ENCODE measurements around the gene HPCAL1.
"Not testable (repeated sequence)": the region's sequence is repeated elsewhere in the genome, so short reads cannot be mapped to it uniquely, and the experiment has no call there.

The HPCAL1 gene

DNA sequence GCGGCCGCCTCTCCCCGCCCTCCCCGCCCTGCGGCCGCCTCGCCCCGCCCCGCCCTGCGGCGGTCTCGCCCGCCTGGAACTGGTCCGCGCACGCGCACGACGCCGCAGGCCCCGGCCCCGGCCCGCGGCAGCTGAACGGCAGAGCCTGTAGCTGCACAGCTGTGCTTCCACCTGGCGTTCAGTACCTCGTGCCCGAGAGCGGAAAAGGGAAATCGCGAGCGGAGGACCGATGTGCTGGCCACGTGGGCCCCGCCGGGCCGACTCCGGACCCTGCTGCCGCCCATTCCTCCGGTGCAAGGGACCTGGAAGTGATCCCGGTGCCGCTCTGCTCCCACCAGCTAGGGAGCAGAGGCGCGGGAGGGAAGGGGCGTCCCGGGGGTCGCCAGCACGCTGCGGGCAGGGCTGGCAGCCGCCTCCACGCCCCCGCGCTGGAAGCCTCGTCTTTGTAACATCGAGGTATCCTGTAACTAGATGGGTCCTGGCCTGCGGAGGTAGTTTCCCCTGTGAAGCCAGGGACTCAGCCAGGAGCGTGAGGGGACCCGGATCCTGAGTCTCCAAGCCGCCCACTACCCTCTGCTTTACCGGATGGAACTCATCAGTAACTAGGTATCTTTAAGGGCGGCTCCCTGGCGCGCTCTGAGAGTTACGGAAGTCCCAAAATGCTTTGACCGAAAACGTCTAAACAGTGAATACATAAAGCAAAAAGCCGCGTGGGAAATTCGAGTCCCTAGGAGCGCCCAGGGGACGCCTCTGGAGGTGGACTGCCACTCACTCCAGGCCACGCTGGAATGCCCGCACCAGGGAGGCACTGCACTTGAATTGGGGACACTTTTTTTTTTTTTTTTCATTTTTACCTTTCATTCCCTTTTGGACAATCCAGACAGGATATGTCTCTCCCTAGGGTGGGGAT, 146.1 kb downstream of the HPCAL1 start:
- DNase-seq = peak; percentile 79 to 88

DNA sequence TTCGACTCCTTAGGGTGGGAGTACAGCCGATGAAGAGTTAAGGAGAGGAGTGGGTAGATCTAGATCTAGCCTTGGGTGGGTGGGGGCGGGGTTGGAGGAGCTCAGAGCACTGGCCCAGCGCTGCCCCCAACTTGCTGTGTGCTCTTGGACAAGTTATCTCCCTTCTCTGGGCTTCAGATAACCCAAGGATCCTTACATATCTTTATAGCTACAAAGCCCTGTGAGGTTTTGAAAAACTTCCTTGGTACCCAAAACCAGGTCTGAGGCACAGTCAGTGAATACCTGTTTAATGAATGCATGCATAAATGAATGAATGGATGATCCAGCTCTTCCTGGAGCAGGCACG, 146.8 kb downstream of the HPCAL1 start:
- DNase-seq = no peak

DNA sequence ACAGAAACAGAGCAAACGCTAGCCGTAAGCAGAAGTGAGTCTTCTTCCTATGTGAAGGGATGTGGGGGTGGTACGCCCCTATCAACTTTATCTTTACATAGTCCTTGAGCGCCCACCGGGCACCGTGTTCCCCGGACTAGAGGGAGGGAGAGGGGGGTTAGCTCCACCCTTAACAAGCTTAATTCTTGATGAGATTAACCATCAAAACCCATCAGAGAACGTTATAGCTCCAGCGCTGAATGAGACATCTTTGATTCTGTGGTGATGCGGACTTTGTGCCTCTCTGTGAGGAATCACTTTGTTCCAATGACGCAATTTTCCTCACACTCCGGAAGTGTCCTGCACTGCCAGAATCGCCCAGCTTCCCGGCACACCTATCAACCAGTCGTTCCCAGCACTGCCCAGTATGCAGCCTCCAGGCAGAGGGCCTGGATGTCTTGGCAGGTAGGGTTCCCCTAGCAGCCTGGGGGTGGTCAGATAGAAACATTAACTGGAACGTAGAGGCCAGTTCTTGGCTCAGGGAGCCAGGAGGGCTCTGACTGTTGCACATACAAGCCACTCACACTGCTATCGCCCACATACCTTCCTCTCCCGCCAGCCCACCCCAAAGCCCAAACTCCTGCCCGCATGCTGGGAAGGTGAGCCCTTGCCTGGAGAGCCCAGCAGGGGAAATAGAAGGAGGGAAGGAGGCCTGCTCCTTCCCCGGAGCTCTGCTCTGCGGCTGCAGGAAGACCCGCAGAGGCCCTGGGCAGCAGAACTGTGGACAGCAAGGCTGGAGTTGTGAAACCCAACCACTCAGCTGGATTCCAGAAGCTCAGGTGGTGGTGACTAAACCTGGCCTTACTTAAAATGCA, 147.4 kb downstream of the HPCAL1 start:
- DNase-seq = no peak

DNA sequence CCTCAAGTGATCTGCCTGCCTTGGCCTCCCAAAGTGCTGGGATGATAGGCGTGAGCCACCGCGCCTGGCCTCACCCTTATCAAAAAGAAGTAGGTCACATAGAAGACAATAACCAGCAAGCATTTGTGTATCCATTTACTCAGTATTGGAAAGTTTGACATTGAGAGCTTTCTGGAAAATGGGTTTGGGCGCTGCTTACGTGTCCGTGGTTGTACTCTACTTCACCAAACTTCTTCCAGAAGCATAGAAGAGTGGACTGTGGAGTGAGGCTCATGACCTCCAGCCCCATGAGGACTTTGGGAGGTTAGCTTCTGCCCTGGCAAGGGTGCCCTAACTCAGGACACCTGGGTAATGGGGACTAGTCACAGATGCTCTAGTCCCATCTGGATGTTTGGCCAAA, 149.1 kb downstream of the HPCAL1 start:
- no peak for DNase-seq

DNA sequence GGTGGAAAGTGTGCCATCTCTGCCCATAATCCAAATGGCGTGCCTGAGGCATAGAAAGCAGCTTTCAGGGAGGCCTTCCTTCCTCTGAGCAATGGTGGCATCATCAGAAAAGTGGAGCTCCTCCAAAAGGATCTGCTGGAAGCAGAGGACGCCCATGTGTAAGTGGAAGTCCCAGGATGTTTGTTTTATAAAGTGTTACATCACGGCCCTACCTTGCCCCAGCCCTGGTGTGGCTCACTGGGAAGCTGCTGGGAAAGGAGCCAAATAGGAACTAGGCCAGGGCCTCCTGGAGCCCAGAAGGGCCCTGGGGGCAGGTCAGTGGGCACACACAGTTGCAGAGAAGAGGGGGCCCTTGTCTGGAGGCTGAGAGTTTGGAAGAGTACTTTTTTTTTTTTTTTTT, 149.6 kb downstream of the HPCAL1 start:
- DNase-seq = peak; percentile 71 to 76

DNA sequence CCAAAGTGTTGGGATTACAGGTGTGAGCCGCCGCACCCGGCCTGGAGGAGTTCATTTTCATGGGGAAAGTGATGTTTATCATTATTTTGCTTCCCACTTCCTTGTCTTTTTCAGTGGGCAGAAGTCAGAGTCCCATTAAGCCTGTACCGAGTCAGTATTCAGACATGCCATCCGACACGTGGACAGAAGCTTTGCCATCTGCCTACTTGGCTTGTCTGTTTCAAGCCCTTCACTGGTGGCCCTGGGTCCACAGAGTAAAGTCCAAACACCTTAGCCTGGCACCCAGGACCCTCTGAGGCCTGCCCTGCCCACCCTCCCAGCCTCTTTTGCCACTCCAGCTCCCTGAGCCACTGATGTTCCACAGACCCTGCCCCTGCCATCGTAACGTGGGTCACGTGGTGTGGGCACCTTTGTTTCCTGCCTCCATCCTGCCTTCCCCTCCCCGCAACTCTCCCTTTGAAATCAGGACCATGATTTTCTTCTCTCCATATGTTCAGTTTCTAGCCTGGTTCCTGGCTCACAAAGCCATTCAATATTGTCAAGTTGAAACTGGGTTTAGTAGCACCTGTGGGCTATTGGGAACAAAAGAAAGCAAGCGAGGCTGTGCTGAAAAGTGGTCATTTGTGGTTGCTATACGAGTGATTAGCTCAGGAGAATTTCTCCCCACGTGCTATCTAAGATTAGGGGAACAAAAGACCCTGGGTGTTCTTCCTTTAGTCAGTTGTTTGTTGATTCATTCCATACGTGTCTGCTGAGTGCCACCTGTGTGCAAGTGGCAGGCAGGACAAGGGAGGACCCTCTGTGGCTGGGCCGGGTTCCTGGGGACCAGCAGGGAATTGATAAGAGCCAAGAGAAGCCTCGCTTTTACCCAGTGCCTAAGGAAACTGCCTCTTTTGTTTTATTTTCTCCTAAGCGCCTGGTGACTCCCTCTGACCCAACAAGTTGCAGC, 150.5 kb downstream of the HPCAL1 start:
- DNase-seq = no peak

DNA sequence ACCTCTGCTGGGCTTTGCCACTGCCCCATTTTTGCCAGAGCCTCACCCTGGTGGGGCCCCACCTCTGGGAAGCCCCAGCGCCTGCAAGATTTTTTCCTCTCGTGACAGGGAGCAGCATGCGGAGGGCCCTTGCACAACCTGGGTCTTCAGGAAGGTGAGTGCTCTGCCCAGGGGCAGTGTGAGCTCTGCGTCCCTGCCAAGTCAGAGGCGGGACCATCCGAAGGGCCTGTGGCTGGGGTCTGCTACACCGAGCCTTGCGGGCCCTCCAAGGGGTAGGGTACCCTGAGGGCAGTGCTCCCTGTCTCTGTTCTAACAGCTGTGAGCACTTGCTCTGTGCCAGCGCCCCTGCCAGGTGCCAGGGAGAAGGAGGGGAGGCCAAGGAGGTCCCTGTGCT, 151.2 kb downstream of the HPCAL1 start:
- no peak for DNase-seq

DNA sequence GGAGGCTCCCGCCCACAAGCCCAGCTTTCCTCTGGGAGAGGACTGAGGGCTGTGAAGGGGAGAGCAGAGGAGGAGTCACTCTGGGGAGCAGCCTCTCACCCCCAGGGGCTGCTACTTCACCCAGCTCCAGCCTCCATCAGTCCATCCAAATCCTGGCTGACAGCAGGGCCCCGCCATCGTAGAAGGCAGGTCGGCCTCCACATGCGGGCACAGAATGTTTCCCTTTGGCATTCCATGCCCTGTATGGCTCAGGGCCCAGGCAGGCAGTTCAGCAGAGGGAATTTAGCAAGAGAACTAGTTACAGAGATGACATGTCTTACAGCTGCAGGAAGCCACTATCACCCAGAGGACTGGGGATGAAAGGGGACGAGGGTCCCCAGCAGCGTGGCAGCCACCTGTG, 151.8 kb downstream of the HPCAL1 start:
- no peak for DNase-seq

DNA sequence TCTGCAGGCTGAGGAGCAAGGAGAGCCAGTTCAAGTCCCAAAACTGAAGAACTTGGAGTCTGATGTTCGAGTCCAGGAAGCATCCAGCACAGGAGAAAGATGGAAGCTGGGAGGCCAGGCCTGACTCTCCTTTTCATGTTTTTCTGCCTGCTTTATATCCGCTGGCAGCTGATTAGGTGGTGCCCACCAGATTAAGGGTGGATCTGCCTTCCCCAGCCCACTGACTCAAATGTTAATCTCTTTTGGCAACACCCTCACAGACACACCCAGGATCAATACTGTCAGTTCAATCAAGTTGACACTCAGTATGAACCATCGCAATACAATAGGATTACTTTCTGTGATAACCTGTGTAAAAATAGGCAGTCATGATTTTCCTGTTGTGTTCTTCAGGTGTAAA, 154.5 kb downstream of the HPCAL1 start:
- not testable (repeated sequence) for DNase-seq

DNA sequence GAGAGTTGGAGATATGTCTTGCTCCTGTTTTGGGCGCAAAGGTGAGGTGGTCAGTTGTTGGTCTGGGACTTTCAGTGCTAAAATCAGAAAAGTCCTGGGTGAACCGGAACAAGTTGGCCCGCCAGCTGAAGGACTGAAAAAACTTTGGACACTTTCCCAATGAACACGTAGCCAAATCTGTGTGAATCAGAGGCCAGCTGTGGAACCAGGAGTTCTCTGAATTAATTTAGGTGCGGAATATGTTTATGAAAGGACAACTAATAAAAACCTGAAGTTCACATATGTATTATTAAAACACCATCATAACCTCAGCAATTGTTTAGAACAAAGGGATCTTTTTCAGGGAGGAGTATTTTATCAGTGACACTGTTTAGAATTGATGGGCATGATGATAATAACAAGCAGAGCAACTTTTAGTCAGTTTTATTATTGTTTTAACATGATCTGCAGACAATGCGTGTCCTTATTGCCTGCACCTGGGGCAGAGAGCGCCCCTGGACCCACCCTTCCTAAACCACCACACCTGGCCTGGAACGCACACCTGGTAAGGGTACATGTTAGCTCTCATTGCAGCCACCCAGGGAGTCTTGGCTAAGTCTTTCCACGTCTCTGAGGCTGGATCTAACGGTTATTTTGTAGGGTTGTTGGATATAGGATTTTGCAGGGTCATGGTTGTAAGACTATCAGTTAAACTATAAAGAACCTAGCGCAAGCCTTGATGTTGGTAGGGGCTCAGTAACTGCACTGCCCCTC, 155.3 kb downstream of the HPCAL1 start:
- no peak for DNase-seq

DNA sequence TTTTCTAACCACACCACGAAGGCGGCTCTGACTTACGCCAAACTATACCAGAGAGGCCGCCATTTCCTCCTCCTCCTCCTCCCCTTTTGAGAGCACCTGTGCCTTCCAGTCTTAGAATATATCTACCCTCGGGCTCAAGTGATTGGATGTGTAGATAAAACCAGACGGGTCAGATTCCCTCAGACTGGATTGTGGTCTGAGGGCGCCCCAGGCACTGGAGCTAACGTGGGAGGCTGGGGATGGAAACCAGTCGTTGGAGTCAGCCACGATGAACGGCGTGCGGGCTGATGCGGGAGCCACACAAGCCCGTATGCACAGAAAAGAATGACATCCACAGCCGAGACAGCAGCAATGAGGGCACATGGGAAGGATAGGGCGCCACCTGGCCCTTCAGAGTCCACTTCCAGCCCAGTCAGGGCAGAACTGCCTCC, 157.7 kb downstream of the HPCAL1 start:
- no peak for DNase-seq

DNA sequence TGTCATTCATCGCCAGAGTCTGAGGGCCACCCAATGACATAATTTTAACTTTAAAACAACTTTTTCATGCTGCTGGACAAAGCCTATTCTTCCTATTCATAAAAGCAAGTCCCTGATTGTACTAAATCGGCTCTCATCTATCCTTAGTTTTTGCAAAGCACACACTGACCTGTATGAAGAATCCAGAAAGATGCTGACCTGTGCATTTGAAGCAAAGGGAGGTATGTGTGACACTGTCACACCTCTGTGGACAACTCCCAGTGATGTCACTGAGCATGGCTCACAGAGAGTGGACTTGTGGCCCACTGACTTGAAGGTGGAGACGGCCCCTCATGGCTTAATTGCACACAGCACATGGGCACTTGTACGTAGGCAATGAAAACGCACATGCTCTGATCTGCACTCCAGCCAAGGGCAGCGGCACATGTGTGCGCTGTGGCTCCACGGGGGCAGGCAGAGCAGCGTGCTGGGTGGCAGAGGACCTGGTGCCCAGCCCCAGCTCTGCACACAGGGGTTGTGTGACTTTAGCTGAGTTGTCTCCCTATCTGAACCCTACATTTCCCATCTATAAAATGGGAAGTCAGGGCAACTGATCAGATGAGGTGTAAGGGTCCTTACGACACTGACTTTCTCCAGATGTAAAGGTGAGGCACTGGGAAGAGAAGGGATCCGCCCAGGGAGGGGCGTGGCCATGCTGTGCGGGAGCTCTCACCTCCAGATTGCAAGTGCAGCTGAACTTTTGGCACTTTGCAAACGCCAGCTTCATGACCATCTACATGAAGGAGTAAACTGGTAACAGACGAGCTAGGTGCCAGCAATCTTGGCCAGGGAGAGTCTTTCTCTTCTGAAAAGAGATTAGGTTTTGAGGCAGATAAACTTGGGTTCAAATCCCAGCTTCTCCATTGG, 159.7 kb downstream of the HPCAL1 start:
- DNase-seq = no peak

DNA sequence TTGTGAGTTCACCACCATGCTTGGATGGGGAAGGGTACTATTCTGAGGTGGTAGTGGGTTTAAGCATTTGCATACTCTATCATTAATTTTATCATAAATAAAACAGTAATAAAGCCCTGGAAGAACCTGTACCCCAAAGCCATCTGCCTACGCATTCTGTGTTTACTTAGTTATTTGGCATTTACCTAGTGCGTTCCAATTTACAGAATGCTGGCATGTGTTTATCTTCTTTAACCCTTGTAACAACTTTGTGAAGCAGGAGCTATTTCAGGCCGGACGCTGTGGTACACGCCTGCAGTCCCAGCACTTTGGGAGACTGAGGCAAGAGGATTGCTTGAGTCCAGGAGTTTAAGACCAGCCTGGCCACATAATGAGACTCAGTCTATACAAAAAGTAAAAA, 163.2 kb downstream of the HPCAL1 start:
- no peak for DNase-seq

DNA sequence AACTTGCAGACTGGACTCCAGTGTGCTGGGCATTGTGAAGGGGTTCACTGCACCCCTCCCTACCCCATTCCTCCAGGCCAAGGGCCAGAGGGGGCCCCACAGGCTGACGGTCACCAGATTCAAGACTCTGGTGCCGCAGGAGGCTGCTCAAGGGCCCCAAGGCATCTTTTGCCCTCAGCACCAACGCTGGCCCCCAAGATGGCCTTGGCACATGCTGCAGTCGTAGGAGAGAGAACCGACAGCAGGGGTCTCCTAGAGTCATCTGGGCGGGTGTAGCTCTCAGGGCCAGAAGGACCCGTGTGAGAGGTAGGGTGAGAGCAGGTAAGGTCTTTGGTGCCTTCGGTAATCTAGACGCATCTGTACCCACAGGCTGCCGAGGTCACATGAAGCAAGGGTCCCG, 164.1 kb downstream of the HPCAL1 start:
- no peak for DNase-seq

DNA sequence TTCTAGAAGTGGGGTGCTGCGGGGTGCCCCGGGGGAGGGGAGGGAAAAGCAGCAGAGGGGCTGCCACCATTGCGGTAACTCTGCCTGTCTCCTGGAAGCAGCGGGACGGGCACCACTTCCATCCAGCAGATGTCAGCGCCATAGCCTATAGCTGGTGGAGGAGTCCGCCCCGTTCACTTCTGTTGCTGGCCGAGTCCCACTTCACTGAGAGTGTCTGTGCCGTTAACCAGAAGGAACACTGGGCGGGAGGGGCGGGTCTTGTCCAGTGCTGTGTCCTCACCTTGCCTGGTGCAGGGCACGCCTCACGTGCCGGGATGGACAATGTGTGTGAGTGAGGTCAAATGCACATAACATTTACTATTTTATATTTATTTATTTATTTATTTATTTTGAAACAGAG, 164.7 kb downstream of the HPCAL1 start:
- DNase-seq = no peak

DNA sequence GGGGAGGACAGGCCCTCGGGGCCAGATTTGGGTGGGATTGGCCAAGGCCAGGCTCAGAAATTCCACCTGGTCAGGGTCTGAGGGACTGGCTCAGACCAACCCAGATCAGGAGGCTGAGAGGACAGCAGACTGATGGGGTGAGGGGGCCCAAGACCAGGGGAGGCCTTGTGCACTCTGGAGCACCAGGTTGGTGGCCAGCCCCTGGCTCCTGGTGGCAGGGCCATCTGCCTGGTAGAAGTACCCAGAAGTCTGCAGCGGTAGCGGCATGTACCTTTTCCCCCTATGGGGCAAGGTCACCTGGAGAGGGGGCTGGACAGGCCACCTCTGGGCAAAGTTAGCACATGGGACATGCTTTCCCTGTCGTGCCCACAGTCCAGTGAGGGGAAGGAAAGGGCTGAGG, 166.6 kb downstream of the HPCAL1 start:
- no peak for DNase-seq

DNA sequence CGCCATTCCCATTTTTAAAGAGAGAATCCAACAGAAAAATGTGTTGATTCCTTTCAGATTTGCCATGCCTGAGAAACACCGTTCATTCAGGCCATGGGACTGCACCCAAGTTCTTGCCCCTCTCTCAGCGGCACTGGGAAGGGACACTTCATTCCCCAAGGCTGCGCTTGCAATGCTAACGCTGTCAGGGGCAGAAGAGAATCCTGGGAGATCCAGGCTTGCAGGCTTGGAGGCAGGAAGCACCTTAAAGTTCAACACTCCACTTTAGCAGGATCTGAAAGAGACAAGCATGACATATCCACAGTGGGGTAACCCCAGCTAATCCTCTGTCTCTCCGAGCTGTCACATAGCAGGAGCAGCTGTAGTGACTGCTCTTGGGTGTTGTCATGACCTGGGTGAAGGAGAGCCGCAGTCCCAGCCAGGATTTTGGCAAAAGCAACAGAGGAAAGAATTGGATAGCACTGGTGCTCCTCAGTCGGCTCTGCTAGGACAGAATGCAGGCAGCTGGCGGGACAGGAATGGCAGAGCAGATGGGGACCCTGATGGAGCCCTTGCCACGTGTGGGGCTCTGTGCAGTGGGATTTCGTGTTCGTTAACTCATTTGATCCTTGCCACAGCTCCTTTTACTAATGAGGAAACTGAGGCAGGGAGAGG, 167.4 kb downstream of the HPCAL1 start:
- no peak for DNase-seq

DNA sequence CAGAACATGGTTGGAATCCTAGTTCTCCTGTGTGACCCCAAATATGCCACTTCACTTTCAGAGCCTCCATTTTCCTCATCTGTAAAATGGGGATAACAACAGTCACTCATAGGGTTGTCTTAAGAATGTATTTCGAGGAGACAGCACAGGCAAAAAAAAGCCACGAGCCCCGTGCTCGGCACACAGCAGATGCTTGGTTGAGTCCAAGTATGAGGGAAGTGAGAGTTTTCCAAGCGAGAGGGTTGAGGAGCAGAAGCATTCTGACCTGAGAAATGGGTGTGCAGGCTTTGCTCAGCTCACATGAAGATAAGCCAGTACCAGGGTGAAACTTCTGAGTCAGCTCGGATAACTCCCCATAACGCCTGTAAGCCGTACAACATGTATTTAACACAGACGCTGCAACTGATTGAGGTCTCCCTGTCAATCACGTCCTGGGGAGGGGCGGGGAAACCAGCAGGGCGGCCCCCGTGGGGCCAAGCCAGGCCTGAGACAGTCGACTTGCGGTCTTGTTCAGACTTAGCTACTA, 168.4 kb downstream of the HPCAL1 start:
- DNase-seq = no peak

DNA sequence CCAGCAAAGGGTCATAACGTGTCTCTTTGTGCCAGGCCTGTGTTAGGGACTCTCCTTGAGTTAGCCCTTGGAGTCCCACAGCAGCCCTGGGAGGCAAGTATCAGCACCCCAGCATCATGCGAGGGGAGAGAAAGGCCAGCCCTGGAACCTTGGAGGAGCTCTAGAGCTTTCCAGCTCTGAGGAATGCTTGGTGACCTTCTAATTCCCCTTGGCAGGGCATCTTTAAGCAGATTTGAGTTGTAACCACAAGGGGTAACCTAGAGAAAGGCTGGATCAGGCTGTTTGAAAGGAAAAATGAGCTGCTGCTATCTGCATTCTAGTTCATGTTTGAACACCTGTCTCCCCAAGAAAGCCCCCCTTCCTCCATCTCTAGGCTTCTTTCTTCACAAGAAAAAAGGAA, 169.3 kb downstream of the HPCAL1 start:
- DNase-seq = peak in 1 of 2 experiments; percentile 14

DNA sequence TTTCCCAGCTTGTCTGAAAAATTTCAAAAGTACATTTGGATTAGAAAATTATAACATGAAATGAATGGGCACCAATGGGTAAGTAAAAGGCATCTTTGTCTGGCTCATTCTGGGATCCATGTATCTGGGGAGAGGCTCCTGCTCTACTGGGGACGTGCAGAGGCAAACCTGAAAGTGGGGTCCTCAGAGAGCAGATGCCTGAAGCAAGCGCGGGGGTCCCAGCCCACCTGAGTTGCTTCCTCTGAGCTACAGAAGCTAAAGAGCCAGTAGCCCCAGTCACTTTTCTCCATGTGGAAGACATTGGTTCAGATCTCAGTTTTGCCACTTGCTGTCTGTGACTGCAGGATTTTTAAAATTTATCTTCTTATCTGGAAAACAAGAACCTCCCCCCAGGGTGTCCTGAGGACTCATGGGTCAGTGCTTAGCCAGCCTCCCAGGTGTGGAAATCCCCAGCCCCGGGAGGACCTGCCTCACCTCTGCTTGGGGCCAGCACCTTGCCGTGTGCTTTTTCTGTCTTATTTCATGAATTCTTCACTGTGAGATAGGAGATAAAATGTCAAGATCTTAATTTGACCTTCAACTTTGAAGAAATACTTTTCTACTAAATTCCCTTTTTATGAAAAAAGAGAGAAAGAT, 170.5 kb downstream of the HPCAL1 start:
- DNase-seq = no peak
